ENCODE data around the gene BRMS1.
"Not testable (repeated sequence)": the region's sequence is repeated elsewhere in the genome, so short reads cannot be mapped to it uniquely, and the experiment has no call there.

DNA sequence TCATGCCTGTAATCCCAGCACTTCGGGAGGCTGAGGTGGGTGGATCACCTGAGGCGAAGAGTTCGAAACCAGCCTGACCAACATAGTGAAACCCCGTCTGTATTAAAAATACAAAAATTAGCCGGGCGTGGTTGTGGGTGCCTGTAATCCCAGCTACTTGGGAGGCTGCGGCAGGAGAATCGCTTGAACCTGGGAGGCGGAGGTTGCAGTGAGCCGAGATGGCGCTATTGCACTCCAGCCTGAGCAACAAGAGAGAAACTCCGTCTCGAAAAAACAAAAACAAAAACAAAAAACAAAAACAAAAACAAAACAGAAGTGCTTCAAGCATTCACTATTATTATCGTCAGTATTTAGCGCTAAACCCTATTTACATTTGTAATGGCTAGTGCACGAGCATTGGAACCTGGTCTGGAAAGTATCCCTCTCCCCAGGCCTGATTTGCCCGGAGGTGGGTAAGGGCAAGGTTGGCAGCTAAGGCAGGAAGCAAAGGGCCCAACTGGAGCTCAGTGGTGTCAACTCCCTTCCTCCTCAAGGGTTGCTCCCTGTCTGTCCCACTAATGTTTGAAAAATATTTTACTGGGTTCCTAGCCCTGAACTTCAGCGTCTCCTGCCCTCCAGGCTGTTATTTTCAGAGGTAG is 34.0 kb downstream of the BRMS1 start:
- not testable (repeated sequence) for TF ChIP-seq CTCF (conservative IDR thresholded peaks at IDR 0.05 in 1 of 2, IDR thresholded peaks at IDR 0.05 in 1 of 2; ENCODE audit: low read depth in 1 of 2, low read length in 2 of 2); EZH2 (IDR thresholded peaks at IDR 0.05; ENCODE audit: low read length, missing control alignments)
